HepG2 (cell line): Measurements from ENCODE around the gene CD69. TPM values are rescaled to one million over a fixed set of nuclear protein-coding genes. Genes with fewer than 3 reads are reported as not detected.

ENCODE experiments used
- ATAC-seq: fragments of 200-7000 bp; cut with Tn5 transposase; 3 replicates; pipeline ENCODE4 v1.9.1; 2020; ENCODE audit warnings: mild to moderate bottlenecking, moderate library complexity
- BruUV-seq: library from RNA; stranded (reverse); fragments of 400-500 nt; replicated peaks from 2 replicates; lab custom pipeline; 2021; lab: Mats Ljungman, UMichigan
- CTCF ChIA-PET: fragments of 300-600 bp; formaldehyde crosslinking; extraction: SDS; loops from one replicate; lab custom pipeline; 2021; ENCODE audit warnings: low total read pairs, inconsistent platforms, low intra/inter-chr PET ratio; lab: Yijun Ruan, JAX
- POLR2A ChIA-PET: fragments of 350-600 bp; sonication (Branson Sonifier 250); formaldehyde crosslinking; loops from one replicate; lab custom pipeline; 2020; ENCODE audit warnings: antibody characterized with exemption, inconsistent platforms; lab: Yijun Ruan, JAX
- DNase-seq: peaks from one replicate; pipeline ENCODE4 v3.0.0-alpha.2; 2015; ENCODE audit warnings: low spot score
- FAIRE-seq: peaks from 3 replicates; lab custom pipeline; 2011; peaks lifted over from hg19 to GRCh38; lab: Jason Lieb, UNC
- H2AFZ ChIP-seq: one replicate; pipeline ENCODE4 v1.6.1; 2011; ENCODE audit warnings: low read length, inconsistent platforms
- H3K27ac ChIP-seq: fragments of 300-600 bp; 3 replicates; pipeline ENCODE4 v1.8.0; 2011; ENCODE audit warnings: mixed run types, mild to moderate bottlenecking, mixed read lengths, low read length, inconsistent platforms; ENCODE audit not compliant: insufficient read depth; ENCODE audit errors: extremely low read length
- H3K27me3 ChIP-seq, 2 experiments: fragments of 200-600 bp in 1 of 2; 2 replicates in 1 of 2; 3 replicates in 1 of 2; pipeline versions ENCODE4 v1.6.0 to v1.8.0; 2011; ENCODE audit warnings: low read length in 2 of 2, mild to moderate bottlenecking in 2 of 2, moderate library complexity in 2 of 2, inconsistent platforms in 1 of 2; ENCODE audit not compliant: insufficient read depth in 2 of 2, control insufficient read depth in 1 of 2
- H3K36me3 ChIP-seq, 2 experiments: fragments of 200-600 bp in 1 of 2; replicated peaks in 1 of 2; 2 replicates in 1 of 2; 3 replicates in 1 of 2; pipeline versions ENCODE4 v1.5.1 to v1.8.0; 2011; ENCODE audit warnings: low read length in 2 of 2, inconsistent platforms in 1 of 2; ENCODE audit not compliant: insufficient read depth in 2 of 2, control insufficient read depth in 1 of 2
- H3K4me1 ChIP-seq: 2 replicates; pipeline ENCODE4 v1.5.1; 2012; ENCODE audit warnings: low read length, inconsistent platforms; ENCODE audit not compliant: insufficient read depth
- H3K4me2 ChIP-seq: 2 replicates; pipeline ENCODE4 v1.6.0; 2011; ENCODE audit warnings: low read depth, low read length, inconsistent platforms
- H3K4me3 ChIP-seq, 3 experiments: fragments of 200-600 bp in 1 of 3; sonication (generic), shearing (Covaris generic) in 1 of 3; replicated peaks in 1 of 3; 2 replicates each; pipeline ENCODE4 v1.5.1; 2011 to 2016; ENCODE audit warnings: low read length in 3 of 3, inconsistent platforms in 2 of 3, low read depth in 2 of 3, mild to moderate bottlenecking in 2 of 3, control low read depth in 1 of 3, mixed read lengths in 1 of 3; ENCODE audit not compliant: insufficient read depth in 1 of 3
- H3K79me2 ChIP-seq: one replicate; pipeline ENCODE4 v1.6.1; 2011; ENCODE audit warnings: low read length, inconsistent platforms; ENCODE audit not compliant: insufficient read depth
- H3K9ac ChIP-seq: 2 replicates; pipeline ENCODE4 v1.6.0; 2011; ENCODE audit warnings: mild to moderate bottlenecking, low read depth, low read length, inconsistent platforms; ENCODE audit not compliant: insufficient read depth
- H3K9me3 ChIP-seq: 2 replicates; pipeline ENCODE4 v1.5.1; 2012; ENCODE audit warnings: mild to moderate bottlenecking, low read length
- H4K20me1 ChIP-seq: 2 replicates; pipeline ENCODE4 v1.6.0; 2011; ENCODE audit warnings: inconsistent platforms, mild to moderate bottlenecking, low read length, moderate library complexity; ENCODE audit not compliant: insufficient read depth
- CENPBD1 ChIP-seq: sonication (generic); formaldehyde crosslinking; IDR thresholded peaks from 2 replicates; pipeline ENCODE4 v1.8.0; 2022; ENCODE audit warnings: missing genetic modification reagents, low read depth, mild to moderate bottlenecking, borderline replicate concordance
- HIVEP1 ChIP-seq: sonication (generic); formaldehyde crosslinking; IDR thresholded peaks from 2 replicates; pipeline ENCODE4 v1.4.0; 2020; ENCODE audit warnings: mild to moderate bottlenecking, missing genetic modification reagents
- PAXIP1 ChIP-seq: sonication (generic); formaldehyde crosslinking; conservative IDR thresholded peaks from 2 replicates; pipeline ENCODE4 v1.4.0; 2020; ENCODE audit warnings: mild to moderate bottlenecking, missing genetic modification reagents, moderate library complexity
- REST ChIP-seq, 2 experiments: IDR thresholded peaks; 2 replicates each; pipeline ENCODE4 v1.6.1; 2011 to 2012; ENCODE audit warnings: low read length in 2 of 2, borderline replicate concordance in 1 of 2, low read depth in 1 of 2, mild to moderate bottlenecking in 1 of 2, moderate library complexity in 1 of 2
- TCF12 ChIP-seq, 2 experiments: fragments of 450-650 bp in 1 of 2; sonication (generic) in 1 of 2; formaldehyde crosslinking in 1 of 2; IDR thresholded peaks; 2 replicates each; pipeline versions ENCODE4 v1.6.1 to v1.8.0; 2017 to 2022; ENCODE audit warnings: antibody characterized with exemption in 1 of 2, mild to moderate bottlenecking in 1 of 2, missing genetic modification reagents in 1 of 2, moderate library complexity in 1 of 2
- TFDP2 ChIP-seq: sonication (generic); formaldehyde crosslinking; IDR thresholded peaks from 2 replicates; pipeline ENCODE4 v1.4.0; 2020; ENCODE audit warnings: missing genetic modification reagents
- THAP7 ChIP-seq: sonication (generic); formaldehyde crosslinking; IDR thresholded peaks from 2 replicates; pipeline ENCODE4 v1.8.1; 2023; ENCODE audit warnings: mild to moderate bottlenecking, missing genetic modification reagents
- ZBTB4 ChIP-seq: sonication (generic); formaldehyde crosslinking; IDR thresholded peaks from 2 replicates; pipeline ENCODE4 v1.4.0; 2020; ENCODE audit warnings: missing genetic modification reagents, mild to moderate bottlenecking, borderline replicate concordance
- WGBS: methylation state at CpG from one replicate; pipeline ENCODE4 v1.1.6; 2017; ENCODE audit warnings: low lambda C conversion rate; 5-methylcytosine and 5-hydroxymethylcytosine counted together
- in situ Hi-C: cut with HindIII; loops from 2 replicates; pipeline ENCODE4 v1.10.0; 2017; ENCODE audit warnings: low pct_unique_long_range_greater_than_20kb; ENCODE audit not compliant: extremely low pct_ligation_motif_present
- intact Hi-C: fragments of 100-400 bp; cut with micrococcal nuclease; formaldehyde crosslinking; loops from one replicate; pipeline ENCODE4 v1.10.0; 2022; ENCODE audit not compliant: unreplicated experiment
- polyA plus RNA-seq, 8 experiments: library from polyadenylated mRNA; depleted of rRNA in 3 of 8; stranded (reverse) in 7 of 8; unstranded in 1 of 8; fragments of >200 nt; fragmentation: Illumina TruSeq in 4 of 8; extraction: Trizol in 4 of 8; gene quantifications; 2 replicates each; pipeline versions ENCODE4 v1.2.1 to v1.2.3, GENCODE V29; 2011 to 2016; ENCODE audit warnings: low read depth in 4 of 8, missing spikeins in 1 of 8, mixed read lengths in 1 of 8; ENCODE audit not compliant: insufficient read depth in 1 of 8
- total RNA-seq, 5 experiments: library from RNA; depleted of rRNA; stranded (reverse); fragments of >200 nt; fragmentation: Illumina TruSeq; extraction: Trizol; gene quantifications; 2 replicates each; pipeline ENCODE4 v1.2.3, GENCODE V29; 2016; ENCODE audit warnings: low read depth in 1 of 5

The CD69 gene
- total and polyA plus RNA-seq, 2 of the 13 experiments (the other 11 are each of a cell fraction or from before 2014, with no cell fraction given), result not detected

GRCh38 chr12:9760120-9760519, 581 bp downstream of the CD69 start (continued):
- TF ChIP-seq ZBTB4, result no peak
- TF ChIP-seq TFDP2 (CRISPR knock-in tag), result no peak
- no peak for TF ChIP-seq PAXIP1 (CRISPR knock-in tag)

- CTCF ChIA-PET, result no interaction called here
- peaks cover 0 to 6% of the 10 kb centered on the region in 2 experiments; a peak in 2 of 5 replicates for H3K27me3 ChIP-seq
- H3K4me1 ChIP-seq, result no peaks in the 10 kb centered on the region
- H3K79me2 ChIP-seq, result no peaks in the 10 kb centered on the region
- ATAC-seq (no peak), DNase-seq (no peak), FAIRE-seq (no peak)
- H3K4me2 ChIP-seq, result no peak overlapping the region
- H3K36me3 ChIP-seq, result no peaks in the 10 kb centered on the region
- WGBS, result 7% methylated on average over 1 of the region's 1 CpG
- in situ Hi-C loops, result loop anchor here (10.0 kb wide), 1 partner anchor 375 kb away; the partner anchor contains the start of gene CLEC7A
- no peak overlapping the region for H3K27ac ChIP-seq
- H2AFZ ChIP-seq, result no peak overlapping the region
- POLR2A ChIA-PET, result no interaction called here
- no peak overlapping the region for H3K4me3 ChIP-seq
- intact Hi-C loops, result no loop called here
- no peaks in the 10 kb centered on the region for H4K20me1 ChIP-seq
- no peak overlapping the region for H3K9ac ChIP-seq
- BruUV-seq, result no TSS peak
- H3K9me3 ChIP-seq, result no peaks in the 10 kb centered on the region
- TF ChIP-seq HIVEP1 (CRISPR knock-in tag), result no peak
- TF ChIP-seq TCF12 (IDR thresholded peaks at IDR 0.05), result no peak
- TF ChIP-seq TCF12 (CRISPR knock-in tag; IDR thresholded peaks at IDR 0.05), result no peak
- no peak for TF ChIP-seq REST (IDR thresholded peaks at IDR 0.05; ENCODE audit: borderline replicate concordance in 1 of 2, low read depth in 1 of 2, low read length in 2 of 2)
- TF ChIP-seq THAP7, result no peak
- TF ChIP-seq CENPBD1 (CRISPR knock-in tag), result no peak
Observed at GRCh38 chr12:9759694-9760093, 1.0 kb downstream of the CD69 start.
